Inflammatory macrophage treated with lipopolysaccharide for 4 hours (primary cell): ENCODE measurements around the gene ASTN2.

Source experiments
- DNase-seq: peaks from one replicate; pipeline ENCODE4 v3.0.0-alpha.2; 2020

ASTN2 gene

GRCh38 chr9:117156771-117157535 is 257.9 kb downstream of the ASTN2 start:
- DNase-seq, result no peak

- DNase-seq, result no peak
Observed at GRCh38 chr9:117156144-117156688, 258.6 kb downstream of the ASTN2 start.

- DNase-seq, result no peak
Observed at GRCh38 chr9:117153021-117153420, 261.8 kb downstream of the ASTN2 start.

GRCh38 chr9:117151716-117152115 is 263.1 kb downstream of the ASTN2 start:
- no peak for DNase-seq

- no peak for DNase-seq
Observed at GRCh38 chr9:117149996-117150395, 264.9 kb downstream of the ASTN2 start.

GRCh38 chr9:117145811-117146490 is 268.9 kb downstream of the ASTN2 start:
- DNase-seq, result no peak

GRCh38 chr9:117145081-117145480 is 269.8 kb downstream of the ASTN2 start:
- no peak for DNase-seq

- DNase-seq, result no peak
Observed at GRCh38 chr9:117138231-117138630, 276.6 kb downstream of the ASTN2 start.

GRCh38 chr9:117136461-117136860 is 278.4 kb downstream of the ASTN2 start:
- DNase-seq, result no peak

- no peak for DNase-seq
Observed at GRCh38 chr9:117135501-117136098, 279.3 kb downstream of the ASTN2 start.

- no peak for DNase-seq
Observed at GRCh38 chr9:117134826-117135500, 279.9 kb downstream of the ASTN2 start.

GRCh38 chr9:117126871-117127270 is 288.0 kb downstream of the ASTN2 start:
- DNase-seq, result no peak

GRCh38 chr9:117125531-117125930 is 289.3 kb downstream of the ASTN2 start:
- no peak for DNase-seq

GRCh38 chr9:117123729-117124128 is 291.1 kb downstream of the ASTN2 start:
- DNase-seq, result no peak

- DNase-seq, result no peak
Observed at GRCh38 chr9:117122953-117123352, 291.9 kb downstream of the ASTN2 start.

- DNase-seq, result no peak
Observed at GRCh38 chr9:117122102-117122501, 292.8 kb downstream of the ASTN2 start.

- DNase-seq, result no peak
Observed at GRCh38 chr9:117121316-117121715, 293.5 kb downstream of the ASTN2 start.

GRCh38 chr9:117120061-117120460 is 294.8 kb downstream of the ASTN2 start:
- DNase-seq, result no peak

GRCh38 chr9:117116084-117116483 is 298.8 kb downstream of the ASTN2 start:
- no peak for DNase-seq

- DNase-seq, result no peak
Observed at GRCh38 chr9:117114768-117115167, 300.1 kb downstream of the ASTN2 start.

- DNase-seq, result no peak
Observed at GRCh38 chr9:117104716-117105495, 310.0 kb downstream of the ASTN2 start.

GRCh38 chr9:117104206-117104605 is 310.7 kb downstream of the ASTN2 start:
- no peak for DNase-seq
